HG03521 (cell line): ENCODE measurements around the gene TMEM218.
"Not testable (repeated sequence)": the region's sequence is repeated elsewhere in the genome, so short reads cannot be mapped to it uniquely, and the experiment has no call there.

Experiments used
- ATAC-seq: cut with Tn5 transposase; IDR thresholded peaks from one replicate; pipeline ENCODE4 v1.9.1; 2021; ENCODE audit warnings: mild to moderate bottlenecking, moderate library complexity; ENCODE audit not compliant: unreplicated experiment

The TMEM218 gene

GRCh38 chr11:125061281-125061680, 50.1 kb downstream of the TMEM218 start:
- no peak for ATAC-seq

- ATAC-seq = no peak
Observed at GRCh38 chr11:125057693-125058016, 53.8 kb downstream of the TMEM218 start.

- ATAC-seq = no peak
Observed at GRCh38 chr11:125056931-125057692, 54.3 kb downstream of the TMEM218 start.

- ATAC-seq = not testable (repeated sequence)
Observed at GRCh38 chr11:125056111-125056510, 55.3 kb downstream of the TMEM218 start.

- no peak for ATAC-seq
Observed at GRCh38 chr11:125055107-125055715, 56.2 kb downstream of the TMEM218 start.

- ATAC-seq = no peak
Observed at GRCh38 chr11:125053167-125053566, 58.3 kb downstream of the TMEM218 start.

- no peak for ATAC-seq
Observed at GRCh38 chr11:125052047-125052446, 59.4 kb downstream of the TMEM218 start.

GRCh38 chr11:125049164-125049792, 62.1 kb downstream of the TMEM218 start:
- no peak for ATAC-seq
